ENCODE measurements around the gene NHLH1. TPM values are rescaled to one million over a fixed set of nuclear protein-coding genes. Genes with fewer than 3 reads are reported as not detected.

Gene NHLH1
- total and polyA plus RNA-seq, 2 of the 13 experiments (the other 11 are each of a cell fraction or from before 2014, with no cell fraction given): 0.11 to 0.57 TPM

DNA sequence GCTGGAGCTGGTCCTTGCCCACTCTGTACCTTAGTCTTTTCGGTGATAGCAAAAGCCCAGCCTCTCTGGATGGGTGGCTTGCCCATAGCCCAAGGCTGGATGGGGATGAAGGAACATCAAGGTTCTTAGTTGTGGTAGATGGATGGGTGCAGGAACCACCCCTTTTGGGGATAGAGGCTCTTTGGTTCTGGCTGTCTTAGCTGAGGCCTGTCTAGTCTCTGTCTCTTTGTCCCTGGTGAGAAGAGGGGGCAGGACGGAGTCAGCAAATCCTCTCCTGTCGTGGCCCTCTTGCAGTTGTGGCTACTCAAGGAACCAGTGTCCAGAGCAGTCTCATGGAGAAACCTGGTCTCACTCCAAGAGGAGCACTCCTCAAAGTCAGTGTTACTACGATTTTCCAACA, 42.0 kb downstream of the NHLH1 start:
- in situ Hi-C loops (cut with HindIII; ENCODE audit: extremely low pct_ligation_motif_present, low pct_unique_long_range_greater_than_20kb) (no loop called here), intact Hi-C loops (cut with micrococcal nuclease; ENCODE audit: unreplicated experiment) (no loop called here)
- Histone ChIP-seq H3K4me3 (replicated peaks in 1 of 3; ENCODE audit: insufficient read depth in 1 of 3, low read depth in 2 of 3, low read length in 3 of 3) (no peak overlapping the region), H3K27ac (ENCODE audit: extremely low read length, insufficient read depth, low read length) (no peak overlapping the region), H3K4me1 (ENCODE audit: insufficient read depth, low read length) (no peaks in the 10 kb centered on the region), H3K9me3 (ENCODE audit: low read length) (no peaks in the 10 kb centered on the region), H3K4me2 (ENCODE audit: low read depth, low read length) (no peak overlapping the region), H3K79me2 (ENCODE audit: insufficient read depth, low read length) (no peaks in the 10 kb centered on the region), H3K27me3 (ENCODE audit: control insufficient read depth in 1 of 2, insufficient read depth in 2 of 2, low read length in 2 of 2) (peaks cover 1 to 43% of the 10 kb centered on the region in 2 experiments; a peak in 4 of 5 replicates), H3K36me3 (replicated peaks in 1 of 2; ENCODE audit: control insufficient read depth in 1 of 2, insufficient read depth in 2 of 2, low read length in 2 of 2) (no peaks in the 10 kb centered on the region), H4K20me1 (ENCODE audit: insufficient read depth, low read length) (no peaks in the 10 kb centered on the region), H3K9ac (ENCODE audit: insufficient read depth, low read depth, low read length) (no peak overlapping the region), H2AFZ (ENCODE audit: low read length) (no peak overlapping the region)
- WGBS (ENCODE audit: low lambda C conversion rate): 0% methylated on average over 2 of the region's 4 CpGs
- ATAC-seq: no peak
- ChIA-PET CTCF (ENCODE audit: low intra/inter-chr PET ratio, low total read pairs) (no interaction called here), POLR2A (no interaction called here)
- no TSS peak for BruUV-seq (replicated peaks)
- DNase-seq (ENCODE audit: low spot score): no peak
- FAIRE-seq: no peak
- TF ChIP-seq ZNF598 (CRISPR knock-in tag; IDR thresholded peaks at IDR 0.05; ENCODE audit: borderline replicate concordance): no peak
- TF ChIP-seq, protein P1, sequence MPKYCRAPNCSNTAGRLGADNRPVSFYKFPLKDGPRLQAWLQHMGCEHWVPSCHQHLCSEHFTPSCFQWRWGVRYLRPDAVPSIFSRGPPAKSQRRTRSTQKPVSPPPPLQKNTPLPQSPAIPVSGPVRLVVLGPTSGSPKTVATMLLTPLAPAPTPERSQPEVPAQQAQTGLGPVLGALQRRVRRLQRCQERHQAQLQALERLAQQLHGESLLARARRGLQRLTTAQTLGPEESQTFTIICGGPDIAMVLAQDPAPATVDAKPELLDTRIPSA (CRISPR knock-in tag; IDR thresholded peaks at IDR 0.05; ENCODE audit: borderline replicate concordance): no peak
- TF ChIP-seq GLI4 (CRISPR knock-in tag; IDR thresholded peaks at IDR 0.05; ENCODE audit: borderline replicate concordance): no peak
- no peak for TF ChIP-seq ZNF674 (CRISPR knock-in tag; IDR thresholded peaks at IDR 0.05; ENCODE audit: low read depth)
- no peak for TF ChIP-seq SMAD9 (CRISPR knock-in tag; IDR thresholded peaks at IDR 0.05)
- TF ChIP-seq, protein P2, sequence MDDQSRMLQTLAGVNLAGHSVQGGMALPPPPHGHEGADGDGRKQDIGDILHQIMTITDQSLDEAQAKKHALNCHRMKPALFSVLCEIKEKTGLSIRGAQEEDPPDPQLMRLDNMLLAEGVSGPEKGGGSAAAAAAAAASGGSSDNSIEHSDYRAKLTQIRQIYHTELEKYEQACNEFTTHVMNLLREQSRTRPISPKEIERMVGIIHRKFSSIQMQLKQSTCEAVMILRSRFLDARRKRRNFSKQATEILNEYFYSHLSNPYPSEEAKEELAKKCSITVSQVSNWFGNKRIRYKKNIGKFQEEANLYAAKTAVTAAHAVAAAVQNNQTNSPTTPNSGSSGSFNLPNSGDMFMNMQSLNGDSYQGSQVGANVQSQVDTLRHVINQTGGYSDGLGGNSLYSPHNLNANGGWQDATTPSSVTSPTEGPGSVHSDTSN (CRISPR knock-in tag; IDR thresholded peaks at IDR 0.05; ENCODE audit: borderline replicate concordance): no peak
- TF ChIP-seq, protein P3, sequence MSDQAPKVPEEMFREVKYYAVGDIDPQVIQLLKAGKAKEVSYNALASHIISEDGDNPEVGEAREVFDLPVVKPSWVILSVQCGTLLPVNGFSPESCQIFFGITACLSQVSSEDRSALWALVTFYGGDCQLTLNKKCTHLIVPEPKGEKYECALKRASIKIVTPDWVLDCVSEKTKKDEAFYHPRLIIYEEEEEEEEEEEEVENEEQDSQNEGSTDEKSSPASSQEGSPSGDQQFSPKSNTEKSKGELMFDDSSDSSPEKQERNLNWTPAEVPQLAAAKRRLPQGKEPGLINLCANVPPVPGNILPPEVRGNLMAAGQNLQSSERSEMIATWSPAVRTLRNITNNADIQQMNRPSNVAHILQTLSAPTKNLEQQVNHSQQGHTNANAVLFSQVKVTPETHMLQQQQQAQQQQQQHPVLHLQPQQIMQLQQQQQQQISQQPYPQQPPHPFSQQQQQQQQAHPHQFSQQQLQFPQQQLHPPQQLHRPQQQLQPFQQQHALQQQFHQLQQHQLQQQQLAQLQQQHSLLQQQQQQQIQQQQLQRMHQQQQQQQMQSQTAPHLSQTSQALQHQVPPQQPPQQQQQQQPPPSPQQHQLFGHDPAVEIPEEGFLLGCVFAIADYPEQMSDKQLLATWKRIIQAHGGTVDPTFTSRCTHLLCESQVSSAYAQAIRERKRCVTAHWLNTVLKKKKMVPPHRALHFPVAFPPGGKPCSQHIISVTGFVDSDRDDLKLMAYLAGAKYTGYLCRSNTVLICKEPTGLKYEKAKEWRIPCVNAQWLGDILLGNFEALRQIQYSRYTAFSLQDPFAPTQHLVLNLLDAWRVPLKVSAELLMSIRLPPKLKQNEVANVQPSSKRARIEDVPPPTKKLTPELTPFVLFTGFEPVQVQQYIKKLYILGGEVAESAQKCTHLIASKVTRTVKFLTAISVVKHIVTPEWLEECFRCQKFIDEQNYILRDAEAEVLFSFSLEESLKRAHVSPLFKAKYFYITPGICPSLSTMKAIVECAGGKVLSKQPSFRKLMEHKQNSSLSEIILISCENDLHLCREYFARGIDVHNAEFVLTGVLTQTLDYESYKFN (CRISPR knock-in tag; conservative IDR thresholded peaks at IDR 0.05): no peak
- TF ChIP-seq ATAD3A (CRISPR knock-in tag; IDR thresholded peaks at IDR 0.05): no peak
- TF ChIP-seq, protein P4, sequence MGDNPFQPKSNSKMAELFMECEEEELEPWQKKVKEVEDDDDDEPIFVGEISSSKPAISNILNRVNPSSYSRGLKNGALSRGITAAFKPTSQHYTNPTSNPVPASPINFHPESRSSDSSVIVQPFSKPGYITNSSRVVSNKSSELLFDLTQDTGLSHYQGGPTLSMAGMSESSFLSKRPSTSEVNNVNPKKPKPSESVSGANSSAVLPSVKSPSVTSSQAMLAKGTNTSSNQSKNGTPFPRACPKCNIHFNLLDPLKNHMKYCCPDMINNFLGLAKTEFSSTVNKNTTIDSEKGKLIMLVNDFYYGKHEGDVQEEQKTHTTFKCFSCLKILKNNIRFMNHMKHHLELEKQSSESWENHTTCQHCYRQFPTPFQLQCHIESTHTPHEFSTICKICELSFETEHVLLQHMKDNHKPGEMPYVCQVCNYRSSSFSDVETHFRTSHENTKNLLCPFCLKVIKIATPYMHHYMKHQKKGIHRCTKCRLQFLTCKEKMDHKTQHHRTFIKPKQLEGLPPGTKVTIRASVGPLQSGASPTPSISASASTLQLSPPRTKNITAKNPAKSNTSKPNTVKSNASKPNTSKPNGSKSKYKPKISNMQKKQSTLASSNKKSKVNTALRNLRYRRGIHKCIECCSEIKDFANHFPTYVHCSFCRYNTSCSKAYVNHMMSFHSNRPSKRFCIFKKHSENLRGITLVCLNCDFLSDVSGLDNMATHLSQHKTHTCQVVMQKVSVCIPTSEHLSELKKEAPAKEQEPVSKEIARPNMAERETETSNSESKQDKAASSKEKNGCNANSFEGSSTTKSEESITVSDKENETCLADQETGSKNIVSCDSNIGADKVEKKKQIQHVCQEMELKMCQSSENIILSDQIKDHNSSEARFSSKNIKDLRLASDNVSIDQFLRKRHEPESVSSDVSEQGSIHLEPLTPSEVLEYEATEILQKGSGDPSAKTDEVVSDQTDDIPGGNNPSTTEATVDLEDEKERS (CRISPR knock-in tag; IDR thresholded peaks at IDR 0.05): no peak
- TF ChIP-seq POLR2A (IDR thresholded peaks at IDR 0.05; ENCODE audit: insufficient read depth in 1 of 2, low read depth in 2 of 2, low read length in 2 of 2): no peak
- no peak for TF ChIP-seq ADNP (CRISPR knock-in tag; IDR thresholded peaks at IDR 0.05)
- TF ChIP-seq SALL1 (CRISPR knock-in tag; IDR thresholded peaks at IDR 0.05): no peak
- no peak for TF ChIP-seq ZNF101 (CRISPR knock-in tag; IDR thresholded peaks at IDR 0.05; ENCODE audit: borderline replicate concordance, low read depth)
- TF ChIP-seq ZNF607 (CRISPR knock-in tag; IDR thresholded peaks at IDR 0.05; ENCODE audit: borderline replicate concordance): no peak
- no peak for TF ChIP-seq FOXP1 (IDR thresholded peaks at IDR 0.05)
- no peak for TF ChIP-seq FOXP1 (CRISPR knock-in tag; IDR thresholded peaks at IDR 0.05)
- no peak for TF ChIP-seq TCF7 (IDR thresholded peaks at IDR 0.05; ENCODE audit: low read depth)
- TF ChIP-seq ZNF329 (CRISPR knock-in tag; IDR thresholded peaks at IDR 0.05; ENCODE audit: low read depth): no peak
- no peak for TF ChIP-seq ZNF891 (CRISPR knock-in tag; IDR thresholded peaks at IDR 0.05)
